Urinary bladder (tissue), 4 donors: ENCODE measurements around the gene ACE. TPM values are rescaled to one million over a fixed set of nuclear protein-coding genes. Genes with fewer than 3 reads are reported as not detected.
A peak's percentile ranks its signal among the peaks of the same experiment; 100 is the strongest.

Source experiments
- DNase-seq: peaks from one replicate; pipeline ENCODE4 v3.0.0-alpha.2; 2015; ENCODE audit errors: extremely low spot score
- H3K27ac ChIP-seq: one replicate; pipeline ENCODE4 v1.5.1; 2013; ENCODE audit warnings: low read depth, mild to moderate bottlenecking, moderate library complexity
- H3K36me3 ChIP-seq: one replicate; pipeline ENCODE4 v1.6.1; 2013; ENCODE audit warnings: mild to moderate bottlenecking, moderate library complexity; ENCODE audit not compliant: insufficient read depth
- H3K4me1 ChIP-seq: one replicate; pipeline ENCODE4 v1.6.1; 2013; ENCODE audit warnings: mild to moderate bottlenecking, moderate library complexity; ENCODE audit not compliant: insufficient read depth
- H3K4me3 ChIP-seq: one replicate; pipeline ENCODE4 v1.5.1; 2013; ENCODE audit warnings: low read depth, low read length
- WGBS: extraction: QIAGEN DNeasy Blood & Tissue Kit; methylation state at CpG from one replicate; pipeline ENCODE4 v1.1.7; 2013; 5-methylcytosine and 5-hydroxymethylcytosine counted together
- polyA plus RNA-seq: library from polyadenylated mRNA; stranded (reverse); fragments of 200-250 nt; gene quantifications from one replicate; pipeline ENCODE4 v1.2.3, GENCODE V29; 2013
- total RNA-seq: library from RNA; depleted of rRNA; stranded (reverse); fragments of >200 nt; gene quantifications from one replicate; pipeline ENCODE4 v1.2.3, GENCODE V29; 2014
- donor health status: healthy with polysubstance abuse.
- donor health status: healthy.

The ACE gene
- total RNA-seq (8.0 TPM), polyA plus RNA-seq (6.2 TPM)

GRCh38 chr17:63476854-63477479, at the start of gene ACE:
Gene ACE (plus strand): TSS chr17:63477061. CDS start chr17:63477095, 34 bp downstream.
- WGBS, result 1% methylated on average over 78 of the region's 78 CpGs
- Histone ChIP-seq H3K4me1 (peaks cover 3% of the 10 kb centered on the region), H3K4me3 (peak within 1 kb of the TSS; percentile 49), H3K36me3 (no peaks in the 10 kb centered on the region), H3K27ac (no peak within 1 kb of the TSS)
- no peak for DNase-seq

- Histone ChIP-seq H3K4me1 (no peaks in the 10 kb centered on the region), H3K36me3 (no peaks in the 10 kb centered on the region), H3K27ac (no peak overlapping the region), H3K4me3 (no peak overlapping the region)
- 94% methylated on average over 7 of the region's 7 CpGs for WGBS
- DNase-seq, result no peak
Observed at GRCh38 chr17:63429766-63430165, 47.1 kb upstream of the ACE start.

GRCh38 chr17:63430223-63430622, 46.6 kb upstream of the ACE start:
- Histone ChIP-seq H3K4me3 (no peak overlapping the region), H3K27ac (no peak overlapping the region), H3K36me3 (no peaks in the 10 kb centered on the region), H3K4me1 (no peaks in the 10 kb centered on the region)
- 88% methylated on average over 11 of the region's 11 CpGs for WGBS
- DNase-seq, result no peak

- WGBS, result 86% methylated on average over 7 of the region's 7 CpGs
- Histone ChIP-seq H3K4me3 (no peak overlapping the region), H3K36me3 (no peaks in the 10 kb centered on the region), H3K4me1 (no peaks in the 10 kb centered on the region), H3K27ac (no peak overlapping the region)
- no peak for DNase-seq
Observed at GRCh38 chr17:63431618-63431938, 45.3 kb upstream of the ACE start.

GRCh38 chr17:63431939-63432804, 44.7 kb upstream of the ACE start:
- Histone ChIP-seq H3K4me1 (no peaks in the 10 kb centered on the region), H3K4me3 (no peak overlapping the region), H3K36me3 (no peaks in the 10 kb centered on the region), H3K27ac (peak overlapping the region; percentile 27)
- peak; percentile 66 for DNase-seq
- 36% methylated on average over 16 of the region's 16 CpGs for WGBS

GRCh38 chr17:63433746-63434591, 42.9 kb upstream of the ACE start:
- H3K4me1 ChIP-seq, result no peaks in the 10 kb centered on the region
- DNase-seq, result no peak
- WGBS, result 56% methylated on average over 32 of the region's 32 CpGs
- H3K27ac ChIP-seq, result peak overlapping the region; percentile 75
- H3K4me3 ChIP-seq, result no peak overlapping the region
- H3K36me3 ChIP-seq, result no peaks in the 10 kb centered on the region

GRCh38 chr17:63434951-63435571, 41.8 kb upstream of the ACE start:
- Histone ChIP-seq H3K4me3 (no peak overlapping the region), H3K27ac (no peak overlapping the region), H3K4me1 (no peaks in the 10 kb centered on the region), H3K36me3 (no peaks in the 10 kb centered on the region)
- whole genome bisulfite sequencing, result 73% methylated on average over 25 of the region's 25 CpGs
- no peak for DNase-seq

- WGBS, result 85% methylated on average over 29 of the region's 29 CpGs
- Histone ChIP-seq H3K36me3 (no peaks in the 10 kb centered on the region), H3K4me1 (no peaks in the 10 kb centered on the region), H3K4me3 (no peak overlapping the region), H3K27ac (peak overlapping the region; percentile 11)
- no peak for DNase-seq
Observed at GRCh38 chr17:63435681-63436522, 41.0 kb upstream of the ACE start.

GRCh38 chr17:63436523-63437110, 40.2 kb upstream of the ACE start:
- Histone ChIP-seq H3K27ac (no peak overlapping the region), H3K36me3 (no peaks in the 10 kb centered on the region), H3K4me3 (no peak overlapping the region), H3K4me1 (no peaks in the 10 kb centered on the region)
- no peak for DNase-seq
- 89% methylated on average over 17 of the region's 17 CpGs for WGBS

GRCh38 chr17:63437287-63438091, 39.4 kb upstream of the ACE start:
- no peaks in the 10 kb centered on the region for H3K4me1 ChIP-seq
- no peak overlapping the region for H3K27ac ChIP-seq
- no peak for DNase-seq
- H3K36me3 ChIP-seq, result no peaks in the 10 kb centered on the region
- 43% methylated on average over 55 of the region's 55 CpGs for WGBS
- no peak overlapping the region for H3K4me3 ChIP-seq

GRCh38 chr17:63438092-63439051, 38.5 kb upstream of the ACE start:
- no peak overlapping the region for H3K27ac ChIP-seq
- H3K4me1 ChIP-seq, result no peaks in the 10 kb centered on the region
- H3K4me3 ChIP-seq, result no peak overlapping the region
- 49% methylated on average over 46 of the region's 46 CpGs for WGBS
- no peak for DNase-seq
- H3K36me3 ChIP-seq, result no peaks in the 10 kb centered on the region
